Suprapubic skin (tissue), 4 donors: ENCODE measurements around the gene FITM2.

Source experiments
- CTCF ChIP-seq, 2 donors: fragments of 200-600 bp in 1 of 2; fragments of 450-650 bp in 1 of 2; sonication (generic) in 1 of 2; IDR thresholded peaks; one replicate each; pipeline ENCODE4 v1.5.1; 2016 to 2019; ENCODE audit warnings: antibody characterized with exemption in 2 of 2, mild to moderate bottlenecking in 1 of 2, moderate library complexity in 1 of 2
- EP300 ChIP-seq: sonication (generic); formaldehyde crosslinking; IDR thresholded peaks from one replicate; pipeline ENCODE4 v1.6.1; 2017; ENCODE audit warnings: antibody characterized with exemption
- POLR2AphosphoS5 ChIP-seq, 3 donors: sonication (generic); formaldehyde crosslinking; IDR thresholded peaks; one replicate each; pipeline ENCODE4 v1.6.1; 2017; ENCODE audit warnings: antibody characterized with exemption in 3 of 3

DNA sequence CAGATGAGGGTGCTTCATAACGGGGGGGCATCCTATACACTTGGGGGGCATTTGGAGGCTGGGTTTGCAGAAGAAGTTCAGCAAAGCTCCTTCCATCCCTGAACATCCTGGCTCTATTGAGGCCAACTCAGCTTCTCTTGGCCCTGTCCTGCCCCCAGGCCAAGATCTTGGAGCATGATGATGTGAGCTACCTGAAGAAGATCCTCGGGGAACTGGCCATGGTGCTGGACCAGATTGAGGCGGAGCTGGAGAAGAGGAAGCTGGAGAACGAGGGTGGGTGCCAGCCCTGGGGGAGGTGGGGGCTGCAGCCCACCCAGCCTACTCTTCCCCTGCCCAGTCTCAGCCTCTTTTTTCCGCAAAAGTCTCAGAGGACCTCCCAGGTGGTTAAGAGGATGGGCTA, 46.7 kb downstream of the FITM2 start:
- TF ChIP-seq CTCF (IDR thresholded peaks at IDR 0.05) (no peak), POLR2AphosphoS5 (IDR thresholded peaks at IDR 0.05) (no peak), EP300 (no peak)
